WTC11 (cell line): ENCODE results near the gene SETD2. TPM values are rescaled to one million over a fixed set of nuclear protein-coding genes. Genes with fewer than 3 reads are reported as not detected.
"Not testable (repeated sequence)": the region's sequence is repeated elsewhere in the genome, so short reads cannot be mapped to it uniquely, and the experiment has no call there.

Experiments used
- ATAC-seq: fragments of 200-7000 bp; cut with Tn5 transposase; 2 replicates; pipeline ENCODE4 v1.10.0; 2021; ENCODE audit warnings: mild to moderate bottlenecking, moderate library complexity
- CTCF ChIA-PET: fragments of 300-600 bp; sonication (Branson Sonifier 250); formaldehyde crosslinking; loops from one replicate; lab custom pipeline; 2021; ENCODE audit warnings: antibody characterized with exemption; lab: Charles Lee
- POLR2A ChIA-PET: fragments of 350-600 bp; sonication (Branson Sonifier 250); formaldehyde crosslinking; loops from one replicate; lab custom pipeline; 2021; ENCODE audit warnings: antibody characterized with exemption; lab: Charles Lee
- DNase-seq: peaks from one replicate; pipeline ENCODE4 v3.0.0; 2021; ENCODE audit warnings: low spot score
- H3K27ac Mint-ChIP-seq: 2 replicates; pipeline ENCODE4 v1.8.0; 2021; ENCODE audit warnings: mixed read lengths
- H3K27me3 Mint-ChIP-seq: 2 replicates; pipeline ENCODE4 v1.8.0; 2021; ENCODE audit warnings: low read depth, mild to moderate bottlenecking, moderate library complexity, mixed read lengths
- H3K36me3 Mint-ChIP-seq: 2 replicates; pipeline ENCODE4 v1.8.0; 2021; ENCODE audit warnings: mixed read lengths
- H3K4me1 Mint-ChIP-seq: 2 replicates; pipeline ENCODE4 v1.8.0; 2022; ENCODE audit warnings: mixed read lengths
- H3K4me3 Mint-ChIP-seq: 2 replicates; pipeline ENCODE4 v1.8.0; 2021; ENCODE audit warnings: mild to moderate bottlenecking, moderate library complexity, mixed read lengths
- H3K9me3 Mint-ChIP-seq: 2 replicates; pipeline ENCODE4 v1.8.0; 2021; ENCODE audit warnings: mixed read lengths
- ATF1 ChIP-seq: sonication (generic); formaldehyde crosslinking; IDR thresholded peaks from 2 replicates; pipeline ENCODE4 v1.8.1; 2023; ENCODE audit warnings: mild to moderate bottlenecking, moderate library complexity, missing genetic modification reagents
- CREB1 ChIP-seq: sonication (generic); formaldehyde crosslinking; IDR thresholded peaks from 2 replicates; pipeline ENCODE4 v1.8.0; 2023; ENCODE audit warnings: mild to moderate bottlenecking, missing genetic modification reagents
- FOXJ3 ChIP-seq: sonication (generic); formaldehyde crosslinking; IDR thresholded peaks from 2 replicates; pipeline ENCODE4 v1.9.0; 2021; ENCODE audit warnings: missing genetic modification reagents, mild to moderate bottlenecking, borderline replicate concordance
- FOXK1 ChIP-seq: sonication (generic); formaldehyde crosslinking; IDR thresholded peaks from 2 replicates; pipeline ENCODE4 v1.8.0; 2022; ENCODE audit warnings: mild to moderate bottlenecking, moderate library complexity, missing genetic modification reagents
- JAZF1 ChIP-seq: fragments of 250-450 bp; sonication (Bioruptor Pico); IDR thresholded peaks from 2 replicates; pipeline ENCODE4 v1.9.0; 2021; ENCODE audit warnings: moderate library complexity, mild to moderate bottlenecking, inconsistent platforms
- JUN ChIP-seq: sonication (generic); formaldehyde crosslinking; IDR thresholded peaks from 2 replicates; pipeline ENCODE4 v1.8.0; 2023; ENCODE audit warnings: mild to moderate bottlenecking, missing genetic modification reagents
- NFE2L1 ChIP-seq: sonication (generic); formaldehyde crosslinking; IDR thresholded peaks from 2 replicates; pipeline ENCODE4 v1.8.1; 2023; ENCODE audit warnings: missing genetic modification reagents
- SMAD4 ChIP-seq: sonication (generic); formaldehyde crosslinking; IDR thresholded peaks from 2 replicates; pipeline ENCODE4 v1.8.0; 2022; ENCODE audit warnings: mild to moderate bottlenecking, missing genetic modification reagents
- ZNF121 ChIP-seq: sonication (generic); formaldehyde crosslinking; IDR thresholded peaks from 2 replicates; pipeline ENCODE4 v1.8.0; 2023; ENCODE audit warnings: missing genetic modification reagents
- ZNF317 ChIP-seq: sonication (generic); formaldehyde crosslinking; IDR thresholded peaks from 2 replicates; pipeline ENCODE4 v1.8.1; 2023; ENCODE audit warnings: low read depth, mild to moderate bottlenecking, moderate library complexity, missing genetic modification reagents, borderline replicate concordance
- total RNA-seq: library from RNA; stranded (reverse); gene quantifications from 3 replicates; pipeline ENCODE4 v1.2.3, GENCODE V29; 2021
- TF ChIP-seq, protein P1 (sequence below): fragments of 250-450 bp; sonication (Bioruptor Pico); conservative IDR thresholded peaks from 2 replicates; pipeline ENCODE4 v1.9.0; 2021; ENCODE audit warnings: mild to moderate bottlenecking
- TF ChIP-seq, protein P2 (sequence below): sonication (generic); formaldehyde crosslinking; IDR thresholded peaks from 2 replicates; pipeline ENCODE4 v1.8.1; 2022; ENCODE audit warnings: low read depth, missing genetic modification reagents, borderline replicate concordance
- TF ChIP-seq, protein P3 (sequence below): sonication (generic); formaldehyde crosslinking; IDR thresholded peaks from 2 replicates; pipeline ENCODE4 v1.8.1; 2023; ENCODE audit warnings: mild to moderate bottlenecking, missing genetic modification reagents, moderate library complexity
- TF ChIP-seq, protein P4 (sequence below): sonication (generic); formaldehyde crosslinking; IDR thresholded peaks from 2 replicates; pipeline ENCODE4 v1.8.0; 2022; ENCODE audit warnings: mild to moderate bottlenecking, missing genetic modification reagents
- TF ChIP-seq, protein P5 (sequence below): sonication (generic); formaldehyde crosslinking; IDR thresholded peaks from 2 replicates; pipeline ENCODE4 v1.8.0; 2022; ENCODE audit warnings: mild to moderate bottlenecking, missing genetic modification reagents

Gene SETD2
- total RNA-seq, 1 experiment from 2014 or later, result 39.8 TPM

DNA sequence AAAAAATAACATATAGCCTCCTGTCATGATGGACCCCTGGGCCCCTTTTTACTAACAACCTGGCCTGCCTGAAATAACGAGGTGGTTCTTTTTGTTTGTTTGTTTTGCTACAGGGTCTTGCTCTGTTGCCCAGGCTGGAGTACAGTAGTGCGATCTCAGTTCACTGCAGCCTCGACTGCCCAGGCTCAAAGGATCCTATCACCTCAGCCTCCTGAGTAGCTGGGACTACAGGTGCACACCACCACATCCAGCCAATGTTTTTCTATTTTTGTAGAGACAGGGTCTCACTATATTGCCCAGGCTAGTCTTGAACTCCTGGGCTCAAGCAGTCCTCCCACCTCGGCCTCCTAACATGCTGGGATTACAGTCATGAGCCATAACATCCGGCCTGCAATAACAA is 42.1 kb upstream of the SETD2 start:
- H3K36me3 Mint-ChIP-seq, H3K9me3 Mint-ChIP-seq, H3K4me1 Mint-ChIP-seq, CTCF ChIA-PET, ATAC-seq, H3K27me3 Mint-ChIP-seq, POLR2A ChIA-PET, H3K4me3 Mint-ChIP-seq, DNase-seq, H3K27ac Mint-ChIP-seq: not testable (repeated sequence)
- peak; percentile 56; the same call in 1 of the 2 replicates for TF ChIP-seq ZNF121 (CRISPR knock-in tag)

DNA sequence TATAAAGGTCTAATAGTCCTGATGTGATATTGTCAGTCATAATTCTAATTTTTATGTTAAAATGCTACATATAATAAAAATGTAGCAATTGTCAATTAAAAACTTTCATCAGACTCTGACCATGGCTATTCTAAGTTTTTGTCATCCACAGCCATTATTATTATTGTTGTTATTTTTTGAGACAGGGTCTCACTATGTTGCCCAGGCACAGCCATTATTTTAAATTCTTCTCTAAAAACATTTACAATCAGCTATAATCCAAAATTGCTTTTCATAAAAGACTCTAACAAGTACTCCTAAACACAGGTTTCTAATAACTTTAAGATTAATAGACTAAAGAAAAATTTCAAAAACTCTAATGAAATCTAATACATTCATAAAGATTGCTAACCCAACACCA is 41.0 kb upstream of the SETD2 start:
- POLR2A ChIA-PET, result no interaction called here
- Mint-ChIP-seq H3K27ac (no peak overlapping the region), H3K4me3 (no peak overlapping the region), H3K36me3 (no peaks in the 10 kb centered on the region), H3K27me3 (no peaks in the 10 kb centered on the region), H3K4me1 (no peaks in the 10 kb centered on the region), H3K9me3 (no peaks in the 10 kb centered on the region)
- TF ChIP-seq ATF1 (CRISPR knock-in tag), result no peak
- no peak for TF ChIP-seq ZNF317 (CRISPR knock-in tag)
- TF ChIP-seq, protein P1, sequence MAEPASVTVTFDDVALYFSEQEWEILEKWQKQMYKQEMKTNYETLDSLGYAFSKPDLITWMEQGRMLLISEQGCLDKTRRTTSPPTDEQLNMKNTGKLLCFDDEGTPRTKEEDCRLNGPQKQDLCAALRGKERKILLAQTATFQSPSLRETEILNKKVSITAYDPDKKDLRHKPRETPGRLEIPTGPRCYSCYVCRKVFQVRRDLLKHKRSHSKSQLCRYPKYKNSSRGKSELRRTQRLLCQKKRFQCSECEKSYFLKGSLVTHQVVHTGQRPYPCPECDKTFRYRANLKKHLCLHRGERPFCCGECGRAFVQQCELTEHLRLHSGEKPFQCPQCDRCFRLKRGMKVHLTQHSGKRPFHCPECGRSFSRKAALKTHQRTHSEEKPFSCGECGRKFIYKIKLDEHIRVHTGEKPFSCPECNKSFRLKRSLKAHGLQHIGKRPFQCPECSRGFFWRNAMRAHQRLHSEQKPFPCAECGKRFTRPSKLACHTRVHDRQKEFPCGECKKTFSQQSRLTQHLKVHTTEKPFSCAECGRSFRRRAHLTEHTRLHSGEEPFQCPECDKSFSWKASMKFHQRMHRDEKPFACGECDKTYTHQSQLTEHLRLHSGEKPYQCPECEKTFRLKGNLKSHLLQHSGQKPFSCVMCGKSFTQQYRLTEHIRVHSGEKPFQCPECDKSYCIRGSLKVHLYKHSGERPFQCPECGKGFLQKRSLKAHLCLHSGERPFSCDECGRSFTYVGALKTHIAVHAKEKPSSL (CRISPR knock-in tag), result no peak
- TF ChIP-seq, protein P2, sequence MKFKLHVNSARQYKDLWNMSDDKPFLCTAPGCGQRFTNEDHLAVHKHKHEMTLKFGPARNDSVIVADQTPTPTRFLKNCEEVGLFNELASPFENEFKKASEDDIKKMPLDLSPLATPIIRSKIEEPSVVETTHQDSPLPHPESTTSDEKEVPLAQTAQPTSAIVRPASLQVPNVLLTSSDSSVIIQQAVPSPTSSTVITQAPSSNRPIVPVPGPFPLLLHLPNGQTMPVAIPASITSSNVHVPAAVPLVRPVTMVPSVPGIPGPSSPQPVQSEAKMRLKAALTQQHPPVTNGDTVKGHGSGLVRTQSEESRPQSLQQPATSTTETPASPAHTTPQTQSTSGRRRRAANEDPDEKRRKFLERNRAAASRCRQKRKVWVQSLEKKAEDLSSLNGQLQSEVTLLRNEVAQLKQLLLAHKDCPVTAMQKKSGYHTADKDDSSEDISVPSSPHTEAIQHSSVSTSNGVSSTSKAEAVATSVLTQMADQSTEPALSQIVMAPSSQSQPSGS (CRISPR knock-in tag), result no peak
- TF ChIP-seq, protein P3, sequence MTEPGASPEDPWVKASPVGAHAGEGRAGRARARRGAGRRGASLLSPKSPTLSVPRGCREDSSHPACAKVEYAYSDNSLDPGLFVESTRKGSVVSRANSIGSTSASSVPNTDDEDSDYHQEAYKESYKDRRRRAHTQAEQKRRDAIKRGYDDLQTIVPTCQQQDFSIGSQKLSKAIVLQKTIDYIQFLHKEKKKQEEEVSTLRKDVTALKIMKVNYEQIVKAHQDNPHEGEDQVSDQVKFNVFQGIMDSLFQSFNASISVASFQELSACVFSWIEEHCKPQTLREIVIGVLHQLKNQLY (CRISPR knock-in tag), result no peak
- TF ChIP-seq FOXJ3 (CRISPR knock-in tag), result no peak
- TF ChIP-seq, protein P4, sequence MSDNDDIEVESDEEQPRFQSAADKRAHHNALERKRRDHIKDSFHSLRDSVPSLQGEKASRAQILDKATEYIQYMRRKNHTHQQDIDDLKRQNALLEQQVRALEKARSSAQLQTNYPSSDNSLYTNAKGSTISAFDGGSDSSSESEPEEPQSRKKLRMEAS (CRISPR knock-in tag), result no peak
- TF ChIP-seq, protein P5, sequence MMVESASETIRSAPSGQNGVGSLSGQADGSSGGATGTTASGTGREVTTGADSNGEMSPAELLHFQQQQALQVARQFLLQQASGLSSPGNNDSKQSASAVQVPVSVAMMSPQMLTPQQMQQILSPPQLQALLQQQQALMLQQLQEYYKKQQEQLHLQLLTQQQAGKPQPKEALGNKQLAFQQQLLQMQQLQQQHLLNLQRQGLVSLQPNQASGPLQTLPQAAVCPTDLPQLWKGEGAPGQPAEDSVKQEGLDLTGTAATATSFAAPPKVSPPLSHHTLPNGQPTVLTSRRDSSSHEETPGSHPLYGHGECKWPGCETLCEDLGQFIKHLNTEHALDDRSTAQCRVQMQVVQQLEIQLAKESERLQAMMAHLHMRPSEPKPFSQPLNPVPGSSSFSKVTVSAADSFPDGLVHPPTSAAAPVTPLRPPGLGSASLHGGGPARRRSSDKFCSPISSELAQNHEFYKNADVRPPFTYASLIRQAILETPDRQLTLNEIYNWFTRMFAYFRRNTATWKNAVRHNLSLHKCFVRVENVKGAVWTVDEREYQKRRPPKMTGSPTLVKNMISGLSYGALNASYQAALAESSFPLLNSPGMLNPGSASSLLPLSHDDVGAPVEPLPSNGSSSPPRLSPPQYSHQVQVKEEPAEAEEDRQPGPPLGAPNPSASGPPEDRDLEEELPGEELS (CRISPR knock-in tag), result no peak
- no peak for TF ChIP-seq JAZF1 (CRISPR knock-in tag)
- TF ChIP-seq FOXK1 (CRISPR knock-in tag), result no peak
- no peak for TF ChIP-seq NFE2L1 (CRISPR knock-in tag)
- TF ChIP-seq SMAD4 (CRISPR knock-in tag), result no peak
- no peak for TF ChIP-seq JUN (CRISPR knock-in tag)
- ATAC-seq (no peak), DNase-seq (no peak)
- CTCF ChIA-PET, result no interaction called here

DNA sequence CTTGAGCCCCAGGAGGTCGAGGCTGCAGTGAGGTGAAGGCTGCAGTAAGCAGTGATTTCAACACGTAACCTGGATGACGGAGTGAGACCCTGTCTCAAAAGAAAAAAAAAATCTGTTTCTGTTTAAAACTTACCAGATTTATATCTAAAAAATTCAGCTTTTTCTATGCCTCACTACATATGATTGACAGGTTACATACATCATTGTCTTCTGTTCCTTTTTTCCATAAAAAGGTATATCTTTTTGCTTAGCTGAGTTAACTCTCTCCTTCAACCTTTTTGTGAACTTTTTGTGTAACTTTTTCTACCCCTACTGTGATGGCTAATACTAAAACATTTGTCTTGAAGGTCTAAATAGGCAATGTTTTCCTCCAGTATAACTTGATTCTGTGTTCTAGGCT is 38.6 kb upstream of the SETD2 start:
- ChIA-PET POLR2A (no interaction called here), CTCF (no interaction called here)
- DNase-seq (no peak), ATAC-seq (no peak)
- H3K27ac Mint-ChIP-seq, result no peak overlapping the region
- H3K36me3 Mint-ChIP-seq, result no peaks in the 10 kb centered on the region
- H3K27me3 Mint-ChIP-seq, result no peaks in the 10 kb centered on the region
- H3K4me3 Mint-ChIP-seq, result no peak overlapping the region
- no peaks in the 10 kb centered on the region for H3K9me3 Mint-ChIP-seq
- no peak for TF ChIP-seq CREB1 (CRISPR knock-in tag)
- no peaks in the 10 kb centered on the region for H3K4me1 Mint-ChIP-seq
